ENCODE measurements around the gene ITGAL. TPM values are rescaled to one million over a fixed set of nuclear protein-coding genes. Genes with fewer than 3 reads are reported as not detected.

ITGAL gene
- total and polyA plus RNA-seq, 4 donors, result 14.4 to 48.1 (median 24.0) TPM

DNA sequence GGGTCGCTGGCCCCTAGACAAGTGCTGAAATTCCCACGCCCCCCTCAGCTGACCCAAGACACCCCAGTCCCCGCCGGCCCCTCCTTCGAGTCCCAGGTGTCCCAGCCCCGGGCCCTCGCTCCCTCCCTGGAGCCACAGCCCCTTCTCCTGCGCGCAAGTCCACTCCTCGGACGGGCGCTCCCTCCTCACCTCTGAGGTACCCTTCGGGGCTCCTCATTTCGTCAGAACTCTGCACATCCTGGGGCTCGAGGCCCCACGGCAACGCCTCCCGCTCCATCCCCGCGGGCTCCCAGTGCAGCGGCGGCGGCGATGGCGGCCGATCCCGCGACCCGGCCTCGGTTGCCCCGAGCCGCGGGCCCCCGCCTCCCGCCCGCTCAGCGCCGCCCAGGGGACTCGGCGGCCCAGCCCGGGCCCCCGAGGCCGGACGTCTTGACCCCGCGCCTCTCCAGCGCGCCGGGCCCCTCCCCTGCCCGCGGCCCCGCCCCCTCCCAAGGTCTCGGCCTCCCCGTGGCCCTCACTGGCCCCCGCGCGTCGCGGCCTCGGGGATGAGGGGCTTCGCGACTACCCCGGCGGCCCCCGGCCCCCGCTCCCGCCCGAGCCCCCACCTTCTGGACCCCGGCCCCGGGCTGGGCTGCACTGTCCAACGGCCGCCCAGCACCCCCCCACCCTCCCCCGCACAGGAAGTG, 53.7 kb downstream of the ITGAL start, which contains the start of gene ZNF768:
ZNF768 (minus strand) TSS at position 430 of the 686 bp plus-strand sequence; CDS start at position 277, 153 bp downstream.
- peak in 2 of 3 donors; percentile 23 to 29 for DNase-seq
- Histone ChIP-seq H3K27ac (ENCODE audit: low read depth in 1 of 2, low read length in 1 of 2) (peak within 1 kb of the TSS; percentile 99 to 100), H3K9me3 (ENCODE audit: control insufficient read depth in 4 of 4, insufficient read depth in 3 of 4, low read length in 3 of 4) (no peaks in the 10 kb centered on the region), H3K4me3 (peak within 1 kb of the TSS; percentile 83), H3K4me1 (ENCODE audit: control insufficient read depth in 5 of 5, insufficient read depth in 5 of 5, low read length in 5 of 5) (peaks cover 0 to 17% (median 7%) of the 10 kb centered on the region in 5 donors), H3K9ac (ENCODE audit: insufficient read depth in 1 of 2, low read length in 2 of 2) (peak within 1 kb of the TSS; percentile 56 to 95), H3K27me3 (ENCODE audit: control insufficient read depth in 3 of 3, insufficient read depth in 3 of 3, low read length in 2 of 3) (no peaks in the 10 kb centered on the region), H3K36me3 (ENCODE audit: control insufficient read depth in 4 of 4, insufficient read depth in 4 of 4, low read length in 4 of 4) (peaks cover 0 to 8% (median 5%) of the 10 kb centered on the region in 4 donors)
- ATAC-seq (ENCODE audit: insufficient read depth, low FRiP score), result peak; percentile 49
- no peak for TF ChIP-seq CTCF (IDR thresholded peaks at IDR 0.05; ENCODE audit: control extremely low read depth, extremely low read depth)
- WGBS, 2 donors, result 0 to 2% methylated on average over 52 to 73 of the region's 73 CpGs

DNA sequence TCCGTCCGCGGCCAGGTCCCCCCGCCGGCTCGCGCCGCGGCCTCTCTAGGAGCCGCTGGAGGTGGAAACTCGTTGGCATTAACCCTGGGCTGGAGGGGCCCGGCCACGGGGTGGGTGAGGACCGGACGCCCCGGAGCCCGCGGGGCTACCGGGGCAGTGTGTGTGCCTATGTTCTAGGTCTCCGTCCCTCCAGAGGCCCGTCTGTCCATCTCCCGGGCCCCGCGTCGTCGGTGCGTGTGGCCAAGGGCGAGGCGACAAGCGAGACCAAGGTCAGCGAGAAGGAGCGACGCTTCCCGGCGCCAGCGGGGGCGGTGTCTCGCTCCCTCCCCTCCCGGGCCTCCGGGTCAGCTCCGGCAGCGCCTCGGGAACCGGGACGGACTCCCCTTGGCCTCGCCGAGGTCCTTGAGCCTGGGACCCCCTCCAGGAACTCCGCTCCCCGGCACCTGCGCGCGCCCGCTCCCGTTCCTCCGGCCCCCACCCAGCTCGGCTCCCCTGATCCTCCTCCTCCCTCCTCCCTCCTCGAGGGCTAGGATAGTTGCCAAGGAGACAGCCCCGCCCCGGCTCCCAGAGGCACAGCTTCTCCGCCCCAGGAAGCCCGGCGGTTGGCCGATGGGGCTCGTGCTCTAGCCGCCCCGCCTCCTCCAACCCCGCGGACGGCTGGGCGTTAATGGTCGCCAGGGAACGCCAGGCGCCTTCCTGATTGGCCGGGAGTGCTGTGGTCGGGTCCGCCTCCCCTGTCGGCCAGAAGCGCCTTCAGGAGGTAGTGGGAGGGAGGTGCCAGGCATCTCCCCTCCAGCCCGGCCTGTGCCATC, 54.5 kb downstream of the ITGAL start:
- peak overlapping the region; percentile 83 for H3K4me3 ChIP-seq
- WGBS, 2 donors, result 0 to 1% methylated on average over 56 to 79 of the region's 79 CpGs
- peak; percentile 99 for DNase-seq
- peak overlapping the region; percentile 99 to 100 for H3K27ac ChIP-seq (ENCODE audit: low read depth in 1 of 2, low read length in 1 of 2)
- peak; percentile 88 for ATAC-seq (ENCODE audit: insufficient read depth, low FRiP score)
- TF ChIP-seq CTCF (IDR thresholded peaks at IDR 0.05; ENCODE audit: control extremely low read depth, extremely low read depth), result no peak
- H3K36me3 ChIP-seq (ENCODE audit: control insufficient read depth in 4 of 4, insufficient read depth in 4 of 4, low read length in 4 of 4), result peaks cover 0 to 8% (median 6%) of the 10 kb centered on the region in 4 donors
- H3K4me1 ChIP-seq (ENCODE audit: control insufficient read depth in 5 of 5, insufficient read depth in 5 of 5, low read length in 5 of 5), result peaks cover 0 to 17% (median 7%) of the 10 kb centered on the region in 5 donors
- peak overlapping the region; percentile 59 to 95 for H3K9ac ChIP-seq (ENCODE audit: insufficient read depth in 1 of 2, low read length in 2 of 2)
- H3K27me3 ChIP-seq (ENCODE audit: control insufficient read depth in 3 of 3, insufficient read depth in 3 of 3, low read length in 2 of 3), result no peaks in the 10 kb centered on the region
- no peaks in the 10 kb centered on the region for H3K9me3 ChIP-seq (ENCODE audit: control insufficient read depth in 4 of 4, insufficient read depth in 3 of 4, low read length in 3 of 4)

DNA sequence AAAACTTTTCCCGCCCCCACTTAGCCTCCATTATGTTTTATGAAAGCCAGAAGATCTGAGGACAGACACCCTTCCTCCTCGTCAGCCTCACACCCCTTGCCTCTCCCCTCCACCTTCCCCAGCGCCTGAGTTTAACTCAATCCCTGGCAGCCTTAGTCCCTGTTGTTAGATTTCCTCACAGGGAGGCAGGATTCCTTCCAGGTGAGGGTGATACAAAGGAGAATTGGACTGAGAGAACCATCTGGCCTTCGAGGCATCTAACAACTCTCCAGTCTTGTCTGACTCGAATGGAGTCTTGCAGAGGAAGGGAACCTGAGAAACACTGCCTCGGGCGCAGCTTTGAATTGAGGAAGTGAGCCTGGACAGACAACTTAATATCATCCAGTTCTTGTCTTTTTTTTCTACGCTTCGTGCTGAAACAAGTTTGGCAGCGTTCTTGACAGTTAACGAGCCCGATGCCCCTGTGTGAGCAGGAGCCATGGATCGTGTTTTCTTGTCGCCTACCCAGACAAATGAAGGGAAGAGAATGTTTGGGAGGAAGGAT, 55.2 kb downstream of the ITGAL start:
- H3K9ac ChIP-seq (ENCODE audit: insufficient read depth in 1 of 2, low read length in 2 of 2), result peak overlapping the region; percentile 59 to 95
- peak overlapping the region; percentile 74 to 99 for H3K27ac ChIP-seq (ENCODE audit: low read depth in 1 of 2, low read length in 1 of 2)
- peaks cover 0 to 17% (median 7%) of the 10 kb centered on the region in 5 donors for H3K4me1 ChIP-seq (ENCODE audit: control insufficient read depth in 5 of 5, insufficient read depth in 5 of 5, low read length in 5 of 5)
- DNase-seq (peak in 1 of 3 donors; percentile 55), ATAC-seq (ENCODE audit: insufficient read depth, low FRiP score) (no peak)
- H3K4me3 ChIP-seq, result no peak overlapping the region
- H3K36me3 ChIP-seq (ENCODE audit: control insufficient read depth in 4 of 4, insufficient read depth in 4 of 4, low read length in 4 of 4), result peaks cover 0 to 12% (median 7%) of the 10 kb centered on the region in 4 donors
- no peak for TF ChIP-seq CTCF (IDR thresholded peaks at IDR 0.05; ENCODE audit: control extremely low read depth, extremely low read depth)
- H3K27me3 ChIP-seq (ENCODE audit: control insufficient read depth in 3 of 3, insufficient read depth in 3 of 3, low read length in 2 of 3), result no peaks in the 10 kb centered on the region
- no peaks in the 10 kb centered on the region for H3K9me3 ChIP-seq (ENCODE audit: control insufficient read depth in 4 of 4, insufficient read depth in 3 of 4, low read length in 3 of 4)
- WGBS, 2 donors, result 5 to 8% methylated on average over 14 of the region's 14 CpGs

Data from lung (tissue), 12 donors.